HCT116 (cell line): Measurements from ENCODE around the gene MRLN.

Experiments used
- JUND ChIP-seq: IDR thresholded peaks from 2 replicates; pipeline ENCODE4 v1.6.1; 2012
- POLR2A ChIP-seq: IDR thresholded peaks from 2 replicates; pipeline ENCODE4 v1.7.0; 2011; ENCODE audit warnings: borderline replicate concordance; ENCODE audit not compliant: insufficient read depth, insufficient read length; ENCODE audit errors: extremely low read depth
- SIN3A ChIP-seq: IDR thresholded peaks from 2 replicates; pipeline ENCODE4 v1.6.1; 2012; ENCODE audit warnings: low read depth
- SRF ChIP-seq: IDR thresholded peaks from 2 replicates; pipeline ENCODE4 v1.6.1; 2012; ENCODE audit warnings: low read depth
- YY1 ChIP-seq: IDR thresholded peaks from 2 replicates; pipeline ENCODE4 v1.6.1; 2011; ENCODE audit warnings: low read length, low read depth, moderate library complexity, mild to moderate bottlenecking; ENCODE audit not compliant: insufficient replicate concordance; ENCODE audit errors: extremely low read depth
- ZNF274 ChIP-seq: fragments of 200-500 bp; sonication (Bioruptor generic); IDR thresholded peaks from 2 replicates; pipeline ENCODE4 v1.6.1; 2014; ENCODE audit warnings: mild to moderate bottlenecking, low read depth, low read length, inconsistent platforms
- TF ChIP-seq, protein P1 (sequence below): IDR thresholded peaks from 2 replicates; pipeline ENCODE4 v1.6.1; 2012; ENCODE audit warnings: low read depth
- TF ChIP-seq, protein P2 (sequence below), 3 experiments: fragments of 200-600 bp in 1 of 3; sonication (generic) in 1 of 3; IDR thresholded peaks in 2 of 3; conservative IDR thresholded peaks in 1 of 3; 2 replicates each; pipeline ENCODE4 v1.5.1; 2012 to 2017; ENCODE audit warnings: low read depth in 2 of 3, low read length in 2 of 3, antibody characterized with exemption in 1 of 3, borderline replicate concordance in 1 of 3, control low read depth in 1 of 3, mild to moderate bottlenecking in 1 of 3, mixed read lengths in 1 of 3, mixed run types in 1 of 3, moderate library complexity in 1 of 3; ENCODE audit not compliant: insufficient read depth in 1 of 3

DNA sequence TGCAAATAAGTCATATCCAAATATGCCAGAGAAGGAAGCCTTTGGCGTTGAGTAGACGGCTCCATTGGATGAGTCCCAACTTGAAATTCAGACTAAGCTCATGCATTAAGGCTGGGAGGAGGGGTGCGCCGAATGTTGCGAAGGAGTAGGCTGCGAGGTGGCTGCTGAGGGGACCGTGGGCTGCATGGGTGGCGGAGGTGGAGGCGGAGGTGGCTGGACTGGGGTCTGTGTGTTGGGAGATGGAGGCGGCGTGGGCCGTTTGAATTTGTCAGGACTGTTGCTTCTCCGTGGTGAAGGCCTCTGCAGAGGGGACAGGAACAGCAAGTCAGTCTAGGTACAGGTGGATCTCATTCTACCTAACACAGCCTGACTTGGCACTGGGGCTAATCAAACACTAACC is 39.6 kb upstream of the MRLN start:
- TF ChIP-seq, protein P1, sequence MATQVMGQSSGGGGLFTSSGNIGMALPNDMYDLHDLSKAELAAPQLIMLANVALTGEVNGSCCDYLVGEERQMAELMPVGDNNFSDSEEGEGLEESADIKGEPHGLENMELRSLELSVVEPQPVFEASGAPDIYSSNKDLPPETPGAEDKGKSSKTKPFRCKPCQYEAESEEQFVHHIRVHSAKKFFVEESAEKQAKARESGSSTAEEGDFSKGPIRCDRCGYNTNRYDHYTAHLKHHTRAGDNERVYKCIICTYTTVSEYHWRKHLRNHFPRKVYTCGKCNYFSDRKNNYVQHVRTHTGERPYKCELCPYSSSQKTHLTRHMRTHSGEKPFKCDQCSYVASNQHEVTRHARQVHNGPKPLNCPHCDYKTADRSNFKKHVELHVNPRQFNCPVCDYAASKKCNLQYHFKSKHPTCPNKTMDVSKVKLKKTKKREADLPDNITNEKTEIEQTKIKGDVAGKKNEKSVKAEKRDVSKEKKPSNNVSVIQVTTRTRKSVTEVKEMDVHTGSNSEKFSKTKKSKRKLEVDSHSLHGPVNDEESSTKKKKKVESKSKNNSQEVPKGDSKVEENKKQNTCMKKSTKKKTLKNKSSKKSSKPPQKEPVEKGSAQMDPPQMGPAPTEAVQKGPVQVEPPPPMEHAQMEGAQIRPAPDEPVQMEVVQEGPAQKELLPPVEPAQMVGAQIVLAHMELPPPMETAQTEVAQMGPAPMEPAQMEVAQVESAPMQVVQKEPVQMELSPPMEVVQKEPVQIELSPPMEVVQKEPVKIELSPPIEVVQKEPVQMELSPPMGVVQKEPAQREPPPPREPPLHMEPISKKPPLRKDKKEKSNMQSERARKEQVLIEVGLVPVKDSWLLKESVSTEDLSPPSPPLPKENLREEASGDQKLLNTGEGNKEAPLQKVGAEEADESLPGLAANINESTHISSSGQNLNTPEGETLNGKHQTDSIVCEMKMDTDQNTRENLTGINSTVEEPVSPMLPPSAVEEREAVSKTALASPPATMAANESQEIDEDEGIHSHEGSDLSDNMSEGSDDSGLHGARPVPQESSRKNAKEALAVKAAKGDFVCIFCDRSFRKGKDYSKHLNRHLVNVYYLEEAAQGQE, result no peak
- TF ChIP-seq ZNF274, result no peak
- TF ChIP-seq POLR2A, result no peak
- TF ChIP-seq, protein P2, sequence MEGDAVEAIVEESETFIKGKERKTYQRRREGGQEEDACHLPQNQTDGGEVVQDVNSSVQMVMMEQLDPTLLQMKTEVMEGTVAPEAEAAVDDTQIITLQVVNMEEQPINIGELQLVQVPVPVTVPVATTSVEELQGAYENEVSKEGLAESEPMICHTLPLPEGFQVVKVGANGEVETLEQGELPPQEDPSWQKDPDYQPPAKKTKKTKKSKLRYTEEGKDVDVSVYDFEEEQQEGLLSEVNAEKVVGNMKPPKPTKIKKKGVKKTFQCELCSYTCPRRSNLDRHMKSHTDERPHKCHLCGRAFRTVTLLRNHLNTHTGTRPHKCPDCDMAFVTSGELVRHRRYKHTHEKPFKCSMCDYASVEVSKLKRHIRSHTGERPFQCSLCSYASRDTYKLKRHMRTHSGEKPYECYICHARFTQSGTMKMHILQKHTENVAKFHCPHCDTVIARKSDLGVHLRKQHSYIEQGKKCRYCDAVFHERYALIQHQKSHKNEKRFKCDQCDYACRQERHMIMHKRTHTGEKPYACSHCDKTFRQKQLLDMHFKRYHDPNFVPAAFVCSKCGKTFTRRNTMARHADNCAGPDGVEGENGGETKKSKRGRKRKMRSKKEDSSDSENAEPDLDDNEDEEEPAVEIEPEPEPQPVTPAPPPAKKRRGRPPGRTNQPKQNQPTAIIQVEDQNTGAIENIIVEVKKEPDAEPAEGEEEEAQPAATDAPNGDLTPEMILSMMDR (IDR thresholded peaks at IDR 0.05 in 2 of 3, conservative IDR thresholded peaks at IDR 0.05 in 1 of 3; ENCODE audit: borderline replicate concordance in 1 of 3, insufficient read depth in 1 of 3, low read depth in 2 of 3, low read length in 2 of 3), result no peak
- no peak for TF ChIP-seq SRF
- no peak for TF ChIP-seq YY1
- TF ChIP-seq SIN3A, result no peak
- no peak for TF ChIP-seq JUND
